ENCODE measurements around the gene HECW1. TPM values are rescaled to one million over a fixed set of nuclear protein-coding genes. Genes with fewer than 3 reads are reported as not detected.
A peak's percentile ranks its signal among the peaks of the same experiment; 100 is the strongest.

The HECW1 gene
- total RNA-seq, 1 donor from 2014 or later, result not detected

GRCh38 chr7:43273939-43274719, 161.7 kb downstream of the HECW1 start:
- no peak for DNase-seq

DNA sequence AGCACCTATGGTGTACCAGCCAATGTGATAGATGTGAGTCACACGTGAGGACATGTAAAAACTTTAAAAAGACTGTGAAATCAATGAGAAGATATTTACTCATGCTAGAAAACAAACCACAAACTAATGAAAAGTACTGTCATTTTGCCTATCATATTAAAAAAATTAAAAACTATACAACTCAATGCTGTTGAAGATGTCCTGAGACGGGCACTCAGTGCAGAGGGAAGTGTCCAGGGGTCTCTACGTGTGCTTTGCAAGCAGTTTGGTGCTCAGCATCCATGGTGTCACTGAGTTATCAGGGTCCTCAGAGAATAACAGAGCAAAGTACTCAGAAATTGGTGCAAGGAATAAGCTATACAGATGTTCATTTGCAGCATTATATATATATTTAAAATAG, 162.3 kb downstream of the HECW1 start:
- no peak for DNase-seq

- DNase-seq, result no peak
Measured at GRCh38 chr7:43276547-43276946, 164.1 kb downstream of the HECW1 start.

DNA sequence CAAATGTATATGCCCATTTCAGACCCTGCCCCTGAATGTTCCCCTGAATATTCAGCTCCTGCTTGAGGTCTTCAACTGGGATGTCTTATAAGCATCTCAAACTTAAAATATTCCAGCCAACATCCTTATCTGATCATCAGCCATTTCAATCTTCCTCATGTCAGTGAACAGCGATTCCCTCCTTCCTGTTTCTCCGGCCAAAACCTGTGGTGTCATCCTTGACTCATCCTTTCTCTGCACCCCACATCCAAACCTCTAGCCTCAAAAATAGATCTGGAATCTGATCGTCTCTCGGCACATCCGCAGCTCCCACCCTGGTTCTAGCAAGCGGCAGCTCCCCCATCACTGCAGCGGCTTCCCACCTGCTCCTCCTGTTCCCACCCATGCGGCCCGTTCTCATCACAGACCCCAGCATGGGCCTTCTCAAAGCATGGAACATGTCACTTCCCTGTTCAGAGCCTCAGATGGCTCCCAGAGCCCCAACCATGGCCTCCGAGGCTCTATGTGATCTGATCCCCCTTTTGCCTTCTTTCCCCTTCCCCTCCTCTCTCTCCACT, 165.7 kb downstream of the HECW1 start:
- DNase-seq, result no peak

DNA sequence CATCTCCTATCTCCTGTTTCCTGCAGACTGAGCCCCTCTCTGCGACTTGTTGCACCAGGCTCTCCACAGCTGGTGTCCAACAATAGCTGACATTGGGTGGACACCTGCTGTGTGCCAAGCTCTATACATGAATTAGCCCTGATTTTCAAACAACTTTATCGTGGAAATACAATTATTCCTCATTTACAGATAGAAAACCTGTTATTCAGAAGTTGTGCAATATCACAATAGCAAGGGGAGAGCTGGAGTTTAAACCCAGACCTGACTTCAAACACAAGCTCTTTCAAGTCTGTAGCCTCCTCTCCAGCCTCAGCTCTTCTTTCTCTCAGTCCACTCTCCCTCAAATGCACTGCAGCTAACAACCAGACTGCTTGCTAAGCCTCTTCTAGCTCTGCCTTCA, 168.8 kb downstream of the HECW1 start:
- no peak for DNase-seq

DNA sequence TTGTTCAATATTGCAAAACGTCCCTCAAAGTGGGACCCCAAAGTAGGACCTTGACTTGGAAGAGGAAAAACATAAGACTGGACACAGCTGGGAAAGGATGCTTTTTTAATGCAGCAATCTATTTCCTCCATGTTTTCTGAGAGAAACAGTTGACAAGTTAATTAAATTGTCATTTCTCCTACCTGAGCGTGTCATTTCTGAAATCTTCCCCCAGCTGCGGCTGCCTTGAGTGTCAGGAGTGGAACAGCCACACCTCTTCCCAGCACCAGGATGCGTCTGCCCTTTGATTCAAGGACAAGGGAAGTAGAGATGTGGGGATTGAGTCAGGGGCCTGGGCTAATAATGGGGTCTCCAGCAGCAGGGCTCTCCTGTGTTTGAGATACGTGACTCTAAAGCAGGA, 171.3 kb downstream of the HECW1 start:
- no peak for DNase-seq

- no peak for DNase-seq
Measured at GRCh38 chr7:43289826-43290225, 177.4 kb downstream of the HECW1 start.

DNA sequence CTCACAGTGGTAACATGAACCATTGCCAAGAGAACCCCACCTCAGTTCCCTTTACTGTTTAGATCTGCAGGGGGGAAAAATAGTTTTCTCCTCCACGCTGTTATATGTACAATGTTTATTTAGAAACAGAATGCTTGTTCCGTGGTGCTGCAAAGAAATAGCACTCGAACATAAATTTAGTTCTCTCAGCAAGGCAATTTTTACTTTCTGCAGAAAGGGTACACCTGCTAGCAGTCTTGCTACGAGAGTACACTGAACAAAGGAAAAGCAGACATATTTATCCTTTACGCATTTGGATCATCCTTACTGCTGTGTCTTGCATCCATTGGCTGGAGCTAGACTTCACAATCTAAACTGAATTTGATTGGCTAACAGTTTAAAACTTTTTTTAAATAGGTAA, 178.5 kb downstream of the HECW1 start:
- DNase-seq, result no peak

- no peak for DNase-seq
Measured at GRCh38 chr7:43291789-43292188, 179.3 kb downstream of the HECW1 start.

- DNase-seq, result no peak
Measured at GRCh38 chr7:43292384-43292783, 179.9 kb downstream of the HECW1 start.

DNA sequence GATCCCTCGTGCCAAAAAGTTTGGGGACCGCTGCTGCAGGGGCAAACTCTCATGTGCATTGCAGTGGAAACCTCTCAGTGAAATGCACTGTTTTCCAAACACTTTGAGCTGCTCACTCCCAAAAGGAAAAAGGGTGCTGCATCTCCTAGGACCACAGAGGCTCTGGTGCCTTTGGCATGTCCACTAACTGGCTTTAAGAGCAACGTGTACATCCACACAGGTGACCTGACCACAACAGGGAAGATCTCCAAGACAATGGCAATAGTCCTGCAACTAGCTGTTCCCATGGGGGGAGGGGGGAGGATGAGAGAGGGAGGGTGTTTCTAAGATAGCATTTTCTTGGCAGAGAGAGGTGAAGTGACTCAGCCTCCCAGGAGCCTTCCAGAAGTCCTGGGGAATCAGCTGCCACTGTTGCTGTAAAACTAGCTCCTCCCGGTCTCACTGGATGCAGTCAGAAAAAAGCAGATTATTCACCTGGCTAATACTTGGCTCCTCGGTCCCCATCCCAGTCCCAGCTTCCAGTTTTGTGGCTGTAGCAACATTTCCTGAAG, 181.7 kb downstream of the HECW1 start:
- peak; percentile 5 for DNase-seq

DNA sequence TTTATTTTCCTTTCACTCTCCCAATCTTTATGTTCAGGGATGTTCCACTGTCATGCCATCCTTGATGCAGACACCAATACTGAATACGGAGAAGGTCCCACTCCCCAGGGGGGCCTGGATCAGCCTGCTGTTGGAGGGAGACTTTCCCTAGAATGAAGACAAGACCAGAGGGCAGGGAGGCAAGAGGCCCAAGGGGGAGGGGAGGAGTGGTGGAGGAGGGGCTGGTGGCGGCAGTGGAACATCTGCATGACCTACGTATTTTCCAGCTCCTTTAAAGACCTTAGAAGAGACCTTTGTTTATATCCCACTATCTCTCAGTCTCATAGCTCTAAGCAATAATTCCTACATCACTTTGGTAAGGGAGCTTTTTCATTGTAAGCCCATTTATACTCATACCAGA, 183.0 kb downstream of the HECW1 start:
- no peak for DNase-seq

DNA sequence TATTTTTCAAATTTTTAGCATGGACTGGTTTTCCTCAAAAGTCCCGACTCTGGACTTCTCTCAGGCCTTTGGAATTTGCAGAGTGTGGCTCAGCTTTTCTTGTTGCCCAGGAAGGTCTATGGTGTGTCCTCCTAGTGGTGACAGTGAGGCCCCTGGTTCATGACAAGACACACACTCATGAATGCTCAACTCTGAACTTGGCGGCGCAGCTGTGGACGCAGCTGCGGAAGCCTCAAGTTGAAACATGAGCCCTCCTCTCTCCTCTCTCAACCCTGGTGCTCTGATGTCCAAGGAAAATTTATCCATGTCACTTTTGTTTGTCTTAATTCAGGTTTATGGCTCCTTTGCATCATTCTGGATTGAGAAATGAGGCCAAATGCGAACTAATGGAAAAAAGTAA, 183.9 kb downstream of the HECW1 start:
- no peak for DNase-seq

GRCh38 chr7:43298617-43299016, 186.2 kb downstream of the HECW1 start:
- no peak for DNase-seq

DNA sequence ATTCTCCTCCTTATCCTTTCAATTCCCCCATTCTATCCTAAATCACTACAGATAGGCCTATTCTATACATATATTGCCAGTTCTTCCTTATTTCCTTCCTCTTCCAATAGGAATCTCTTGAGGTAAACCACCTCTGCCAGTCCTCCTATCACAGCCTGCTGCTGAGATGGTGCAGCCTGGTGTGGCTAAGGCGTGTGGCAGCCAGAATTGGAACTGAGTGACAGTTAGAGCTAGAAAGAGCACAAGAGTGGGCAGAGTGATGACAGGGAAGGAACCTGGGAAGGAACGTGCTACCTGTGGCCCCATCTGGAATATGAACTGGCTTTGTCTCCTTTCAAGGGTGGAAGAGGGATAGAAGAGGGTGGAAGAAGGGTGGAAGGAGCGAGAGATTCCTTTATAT, 187.7 kb downstream of the HECW1 start:
- DNase-seq, result no peak

DNA sequence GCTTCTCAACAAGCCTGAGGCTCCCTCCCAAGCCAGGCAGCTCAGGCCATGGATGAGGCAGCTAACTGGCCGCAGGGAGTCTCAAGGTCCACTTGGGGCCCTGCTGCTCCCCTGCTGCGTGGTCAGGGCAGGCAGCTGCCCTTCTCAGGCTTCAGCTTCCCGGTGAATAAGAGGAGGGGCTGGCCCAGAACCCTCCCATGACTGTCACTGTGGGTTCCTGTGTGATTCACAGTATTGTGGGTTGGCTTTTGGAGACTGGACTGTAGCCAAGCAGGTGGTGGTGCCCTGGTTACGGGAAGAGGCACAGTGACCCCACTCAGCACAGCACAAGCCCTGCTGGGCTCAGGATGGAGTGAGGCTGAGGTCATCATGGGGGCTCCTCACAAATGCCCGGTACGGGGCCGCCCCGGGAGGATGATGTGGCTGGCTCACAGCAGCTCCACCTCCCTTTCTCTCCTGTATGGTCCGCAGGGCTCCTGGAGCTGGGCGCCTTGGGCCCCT, 189.8 kb downstream of the HECW1 start:
- peak; percentile 51 for DNase-seq

DNA sequence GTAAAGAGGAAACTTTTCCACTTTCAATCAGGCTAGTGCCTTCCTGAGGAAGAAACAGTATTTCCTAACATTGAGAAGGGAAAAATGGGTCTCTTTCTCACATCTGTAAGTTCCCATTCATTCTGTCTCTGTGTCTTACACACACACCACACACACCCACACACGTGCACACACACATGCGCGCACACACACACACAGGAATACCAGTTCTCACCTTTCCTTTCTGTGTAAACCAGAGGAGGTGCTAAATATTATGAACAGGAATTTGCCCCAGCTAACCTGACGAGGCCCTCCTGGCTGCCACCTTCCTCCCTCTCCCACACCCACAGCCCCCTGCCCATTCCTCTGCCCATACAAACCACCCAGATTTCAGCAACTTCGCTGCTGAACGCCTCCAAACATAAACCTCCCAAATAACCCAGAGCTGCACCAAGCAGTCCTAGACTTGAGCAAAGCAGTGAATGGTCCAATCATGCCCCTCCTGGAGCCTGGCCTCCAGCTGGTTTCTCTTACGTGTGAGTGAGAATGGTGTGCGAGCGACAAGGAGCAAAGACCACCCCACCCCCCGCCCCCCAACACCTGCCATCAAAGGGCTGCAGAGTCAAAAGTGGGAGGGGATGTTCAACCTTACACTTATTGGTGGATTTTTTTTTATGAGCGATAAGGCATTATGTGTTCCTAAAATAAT, 190.5 kb downstream of the HECW1 start:
- no peak for DNase-seq

- peak; percentile 13 for DNase-seq
Measured at GRCh38 chr7:43303740-43304241, 191.3 kb downstream of the HECW1 start.

- DNase-seq, result no peak
Measured at GRCh38 chr7:43306404-43306803, 194.0 kb downstream of the HECW1 start.

GRCh38 chr7:43307522-43307921, 195.1 kb downstream of the HECW1 start:
- DNase-seq, result no peak

- DNase-seq, result no peak
Measured at GRCh38 chr7:43308913-43309705, 196.7 kb downstream of the HECW1 start.

GRCh38 chr7:43309706-43310022, 197.2 kb downstream of the HECW1 start:
- DNase-seq, result no peak

DNA sequence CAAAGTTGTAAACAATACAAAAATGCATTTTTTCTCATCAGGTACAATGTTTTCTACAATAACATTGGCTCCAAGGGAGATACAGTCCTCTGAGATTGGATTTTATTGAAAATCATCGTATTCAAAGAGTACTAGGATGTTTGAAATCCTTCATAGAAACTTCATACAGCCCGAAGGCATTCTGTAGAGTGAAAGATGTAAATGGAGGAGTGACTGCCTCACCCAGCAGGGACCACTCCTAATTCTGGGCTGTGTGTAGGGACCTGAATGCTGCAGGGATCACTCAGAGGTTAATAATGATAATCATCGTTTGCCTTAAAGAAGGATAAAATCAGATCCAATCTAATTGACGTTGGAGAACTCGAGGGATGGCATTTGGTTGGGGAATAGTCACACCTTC, 198.6 kb downstream of the HECW1 start:
- DNase-seq, result no peak
